Activated T-cell treated with anti-CD3 and anti-CD28 coated beads, Interleukin-2, amount 50 U/mL, for 4 hours (primary cell): Measurements from ENCODE around the gene CPA2. TPM values are rescaled to one million over a fixed set of nuclear protein-coding genes. Genes with fewer than 3 reads are reported as not detected.

Experiments
- ATAC-seq, 2 donors: fragments of 200-7000 bp; cut with Tn5 transposase; one replicate each; pipeline ENCODE4 v1.10.0; 2021
- DNase-seq: peaks from one replicate; pipeline ENCODE4 v3.0.0-alpha.2; 2020
- H3K27me3 Mint-ChIP-seq: one replicate; pipeline ENCODE4 v1.8.0; 2021; ENCODE audit warnings: low read depth, mixed read lengths
- H3K36me3 Mint-ChIP-seq: one replicate; pipeline ENCODE4 v1.8.0; 2022; ENCODE audit warnings: mixed read lengths; ENCODE audit not compliant: insufficient read depth
- H3K4me1 Mint-ChIP-seq: one replicate; pipeline ENCODE4 v1.8.0; 2021; ENCODE audit warnings: low read depth, mixed read lengths
- H3K4me3 Mint-ChIP-seq: one replicate; pipeline ENCODE4 v1.8.0; 2021; ENCODE audit warnings: mild to moderate bottlenecking, moderate library complexity, mixed read lengths
- H3K9me3 Mint-ChIP-seq: one replicate; pipeline ENCODE4 v1.8.0; 2021; ENCODE audit warnings: mixed read lengths
- total RNA-seq, 3 donors: library from RNA; stranded (reverse); gene quantifications; one replicate each; pipeline ENCODE4 v1.2.1, GENCODE V29; 2021

The CPA2 gene
- total RNA-seq, 3 donors from 2014 or later = 0.55 to 1.5 (median 0.87) TPM

DNA sequence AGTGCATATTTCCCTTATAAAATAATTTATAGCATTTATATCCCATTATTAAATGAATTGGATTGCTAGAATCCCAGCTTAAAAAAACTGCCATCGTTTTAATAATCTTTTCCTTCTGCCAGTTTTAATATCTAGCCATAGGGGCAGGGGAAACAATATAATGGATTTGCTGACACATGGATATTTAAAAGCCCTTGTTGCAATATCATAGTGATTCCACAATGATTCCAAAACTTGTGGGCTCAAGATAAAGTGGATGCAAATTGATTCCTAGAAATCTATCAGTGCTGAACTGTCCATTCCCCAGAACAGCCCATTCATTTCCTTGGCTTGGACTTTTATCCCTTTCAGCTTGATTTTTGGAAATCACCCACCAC, 2.6 kb downstream of the CPA2 start:
- H3K4me1 Mint-ChIP-seq = no peaks in the 10 kb centered on the region
- peaks cover 5% of the 10 kb centered on the region for H3K27me3 Mint-ChIP-seq
- no peak overlapping the region for H3K4me3 Mint-ChIP-seq
- no peak for ATAC-seq
- DNase-seq = no peak
- H3K36me3 Mint-ChIP-seq = no peaks in the 10 kb centered on the region
- no peaks in the 10 kb centered on the region for H3K9me3 Mint-ChIP-seq

DNA sequence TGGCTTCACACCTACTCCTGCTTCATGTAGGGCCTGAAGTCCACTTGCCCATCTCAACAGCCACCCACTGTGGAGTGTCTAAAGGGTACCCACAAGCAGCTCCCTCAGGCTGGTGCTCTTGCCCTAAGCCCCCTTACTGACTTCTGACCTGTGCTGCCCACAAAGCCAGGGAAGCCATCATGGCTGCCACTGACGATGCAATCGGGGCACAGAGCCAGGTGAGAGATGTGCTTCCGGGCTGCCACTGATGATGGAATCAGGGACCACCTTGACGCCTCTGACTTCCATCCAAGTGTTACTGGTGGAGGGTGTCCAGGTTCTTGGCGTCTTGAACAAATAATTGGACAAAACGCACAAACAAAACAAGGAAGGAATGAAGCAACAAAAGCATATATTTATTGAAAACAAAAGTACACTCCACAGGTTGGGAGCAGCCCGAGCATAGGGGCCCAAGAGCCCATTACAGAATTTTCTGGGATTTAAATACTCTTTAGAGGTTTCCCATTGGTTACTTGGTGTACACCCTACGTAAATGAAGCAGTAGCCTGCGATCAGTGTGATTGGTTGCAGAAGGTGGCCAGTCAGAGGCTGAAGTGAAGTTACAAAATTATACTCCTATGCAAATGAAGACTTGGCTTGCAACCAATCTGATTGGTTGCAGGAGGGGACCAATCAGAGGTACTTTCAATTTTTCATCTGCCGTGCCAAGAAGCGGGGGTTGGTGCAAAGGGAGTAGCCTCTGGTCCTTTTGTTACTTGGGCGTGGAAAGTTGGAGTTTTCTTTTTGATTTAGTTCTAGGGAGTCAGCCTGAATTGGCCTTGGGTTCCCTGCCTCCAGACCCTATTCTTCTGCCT, 4.5 kb downstream of the CPA2 start:
- ATAC-seq (no peak), DNase-seq (no peak)
- no peaks in the 10 kb centered on the region for H3K9me3 Mint-ChIP-seq
- peaks cover 2% of the 10 kb centered on the region for H3K4me1 Mint-ChIP-seq
- peaks cover 10% of the 10 kb centered on the region for H3K27me3 Mint-ChIP-seq
- H3K4me3 Mint-ChIP-seq = no peak overlapping the region
- H3K36me3 Mint-ChIP-seq = no peaks in the 10 kb centered on the region

DNA sequence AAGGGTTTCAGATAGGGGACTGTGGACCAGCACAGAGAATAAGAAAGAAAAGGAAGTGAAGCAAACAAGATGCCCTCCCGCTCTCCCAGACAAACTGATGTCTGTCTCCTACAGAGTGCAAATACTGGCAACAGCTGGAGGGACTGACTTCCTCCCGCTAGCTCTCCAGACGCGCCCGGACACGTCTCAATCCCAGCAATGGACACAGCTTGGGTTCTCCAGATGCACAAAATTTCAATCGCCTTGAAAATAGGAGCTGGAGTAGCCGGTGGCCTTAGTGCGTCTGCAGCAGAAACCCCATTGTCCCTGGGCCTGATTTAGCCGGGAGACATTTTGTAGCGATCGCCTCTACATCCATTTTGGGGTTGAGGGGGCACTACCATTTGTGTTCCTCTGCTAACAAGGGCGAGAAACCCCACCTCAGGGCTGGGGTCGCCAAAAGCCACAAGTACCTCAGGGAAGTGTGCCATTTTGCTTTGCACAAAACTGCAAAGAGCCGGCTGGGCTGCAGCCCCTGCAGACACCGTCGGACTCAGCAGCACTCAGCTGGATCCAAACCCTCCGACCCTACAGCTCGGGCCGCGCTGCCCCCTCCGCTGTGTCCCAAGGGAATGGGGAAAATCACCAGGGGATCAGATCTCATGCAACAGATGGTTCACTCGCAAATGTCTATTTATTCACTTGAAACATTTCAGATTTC, 5.9 kb downstream of the CPA2 start:
- ATAC-seq (no peak), DNase-seq (no peak)
- no peaks in the 10 kb centered on the region for H3K9me3 Mint-ChIP-seq
- H3K4me3 Mint-ChIP-seq = no peak overlapping the region
- H3K4me1 Mint-ChIP-seq = peaks cover 13% of the 10 kb centered on the region
- H3K36me3 Mint-ChIP-seq = no peaks in the 10 kb centered on the region
- H3K27me3 Mint-ChIP-seq = peaks cover 9% of the 10 kb centered on the region

DNA sequence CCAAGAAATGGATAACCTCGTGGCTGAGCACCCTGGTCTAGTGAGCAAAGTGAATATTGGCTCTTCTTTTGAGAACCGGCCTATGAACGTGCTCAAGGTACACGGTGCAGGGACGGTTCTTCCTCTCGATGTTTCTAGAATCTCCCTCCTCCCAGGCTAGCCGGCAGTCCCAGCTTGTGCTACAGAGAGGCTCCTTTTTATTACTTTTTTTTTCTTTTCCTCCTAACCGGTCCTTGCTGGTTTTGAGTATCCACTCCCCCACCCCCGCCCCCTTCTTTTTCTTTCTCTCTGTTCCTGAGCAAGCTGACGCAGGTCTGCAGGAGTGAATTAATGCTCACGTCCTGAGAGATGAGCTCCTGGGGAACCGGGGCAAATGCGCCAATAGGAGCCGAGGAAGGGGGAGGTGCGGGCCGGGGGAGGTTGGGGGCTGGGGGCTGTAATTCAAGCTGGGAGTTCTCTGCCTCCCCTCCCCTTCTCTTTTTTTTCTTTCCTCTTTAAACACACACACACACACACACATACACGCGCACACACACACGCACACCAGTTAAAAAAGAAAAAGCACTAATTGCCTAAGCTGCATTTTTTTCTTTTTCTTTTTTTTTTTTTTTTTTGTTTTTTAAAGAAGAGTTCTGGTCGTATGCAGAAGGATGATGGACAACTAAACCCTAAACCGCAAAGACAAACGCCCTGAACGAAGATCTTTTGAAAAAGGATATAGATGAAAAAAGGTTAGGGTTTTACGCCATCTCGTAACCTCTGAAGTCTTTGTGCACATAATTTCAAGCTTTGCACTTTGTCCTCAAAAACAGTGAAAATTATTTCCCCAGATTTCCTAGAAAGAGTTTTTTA, 6.6 kb downstream of the CPA2 start:
- H3K27me3 Mint-ChIP-seq = peaks cover 9% of the 10 kb centered on the region
- DNase-seq (no peak), ATAC-seq (no peak)
- H3K4me3 Mint-ChIP-seq = peak overlapping the region; percentile 5
- H3K4me1 Mint-ChIP-seq = peaks cover 16% of the 10 kb centered on the region
- no peaks in the 10 kb centered on the region for H3K36me3 Mint-ChIP-seq
- H3K9me3 Mint-ChIP-seq = no peaks in the 10 kb centered on the region

DNA sequence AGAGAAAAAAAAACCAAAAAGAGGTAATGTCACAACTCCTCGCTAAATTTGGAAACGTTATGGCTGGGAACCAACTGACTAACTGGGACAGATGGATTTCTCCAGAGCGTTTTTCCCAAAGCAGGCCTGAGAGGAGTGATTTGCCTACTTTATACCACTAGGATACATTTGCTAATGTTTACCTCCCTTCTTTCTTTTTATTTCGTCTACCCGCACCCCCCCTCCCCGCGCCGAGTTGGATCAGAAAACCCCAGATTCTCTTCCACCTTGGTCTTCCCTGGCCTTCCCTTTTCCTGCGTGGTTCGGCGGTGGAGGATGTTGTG, 7.2 kb downstream of the CPA2 start:
- ATAC-seq (no peak), DNase-seq (no peak)
- H3K27me3 Mint-ChIP-seq = peaks cover 9% of the 10 kb centered on the region
- H3K9me3 Mint-ChIP-seq = no peaks in the 10 kb centered on the region
- no peak overlapping the region for H3K4me3 Mint-ChIP-seq
- H3K4me1 Mint-ChIP-seq = peaks cover 16% of the 10 kb centered on the region
- no peaks in the 10 kb centered on the region for H3K36me3 Mint-ChIP-seq

DNA sequence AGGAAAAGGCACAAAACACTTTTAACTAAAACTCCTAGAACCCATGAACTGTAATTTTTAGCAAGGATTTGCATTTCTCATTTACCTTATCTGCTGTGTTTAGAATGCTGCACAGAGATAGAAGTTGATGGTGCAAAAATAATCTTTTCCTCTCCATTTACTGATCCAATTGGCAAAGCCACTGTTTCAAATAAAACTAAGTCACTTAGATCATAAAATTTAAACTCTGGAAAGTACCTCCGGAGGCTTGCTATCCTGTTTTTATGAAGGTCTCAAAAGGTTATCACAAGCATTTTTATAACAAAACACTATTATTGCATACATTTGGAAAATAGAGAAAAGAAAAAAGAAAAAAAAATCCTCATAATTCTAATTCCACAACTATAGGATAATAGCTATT, 7.6 kb downstream of the CPA2 start:
- no peak for ATAC-seq
- Mint-ChIP-seq H3K36me3 (no peaks in the 10 kb centered on the region), H3K4me3 (no peak overlapping the region), H3K27me3 (peaks cover 9% of the 10 kb centered on the region), H3K4me1 (peaks cover 16% of the 10 kb centered on the region), H3K9me3 (no peaks in the 10 kb centered on the region)
- DNase-seq = no peak

DNA sequence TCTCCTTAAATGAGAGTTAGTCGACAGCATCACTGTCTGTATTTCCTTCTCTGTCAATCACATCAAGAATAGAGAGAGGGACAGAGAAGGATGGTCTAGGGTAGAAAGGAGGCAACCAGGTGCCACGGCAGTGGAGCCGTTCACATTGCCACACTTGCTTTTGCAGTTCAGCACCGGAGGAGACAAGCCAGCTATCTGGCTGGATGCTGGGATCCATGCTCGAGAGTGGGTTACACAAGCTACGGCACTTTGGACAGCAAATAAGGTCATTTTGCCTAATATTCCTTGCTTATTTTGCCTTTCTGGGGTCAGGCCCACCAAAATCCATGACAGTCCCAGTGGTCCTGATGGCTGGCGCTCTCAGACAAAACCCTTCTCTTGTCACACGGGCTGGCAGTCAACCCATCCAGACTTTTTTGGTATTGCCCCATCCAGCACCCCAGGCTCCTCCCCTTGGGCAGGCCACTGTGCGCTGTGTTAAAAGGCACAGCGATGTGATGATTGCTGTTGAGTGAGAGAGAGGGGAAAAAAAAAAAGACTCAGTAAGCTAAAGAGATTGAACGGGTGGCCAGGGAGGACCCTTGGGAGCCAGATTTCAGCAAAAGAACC, 8.4 kb downstream of the CPA2 start:
- ATAC-seq (no peak), DNase-seq (no peak)
- peaks cover 9% of the 10 kb centered on the region for H3K27me3 Mint-ChIP-seq
- H3K36me3 Mint-ChIP-seq = no peaks in the 10 kb centered on the region
- H3K4me3 Mint-ChIP-seq = no peak overlapping the region
- no peaks in the 10 kb centered on the region for H3K9me3 Mint-ChIP-seq
- H3K4me1 Mint-ChIP-seq = peaks cover 16% of the 10 kb centered on the region

DNA sequence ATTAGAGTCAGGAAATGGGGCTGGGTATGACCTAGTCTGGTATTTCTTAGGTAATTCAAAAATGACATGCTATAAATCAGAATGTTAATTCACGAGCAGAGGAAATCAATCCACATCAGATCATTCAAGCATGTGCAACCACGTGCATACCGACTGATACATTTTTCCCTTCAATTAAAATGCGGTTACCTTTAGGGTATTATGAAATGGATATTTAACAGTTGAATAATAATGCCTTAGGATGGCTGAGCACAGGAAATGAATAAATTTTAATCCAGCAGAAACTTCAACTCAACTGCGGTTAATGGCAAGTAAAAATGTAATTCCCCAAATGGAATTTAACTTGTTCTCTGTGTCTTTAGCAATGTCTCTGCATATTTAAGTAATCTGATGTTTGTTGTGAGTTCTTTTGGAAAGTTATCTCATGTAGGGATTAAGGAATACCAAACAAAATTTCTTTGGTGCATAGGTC, 9.2 kb downstream of the CPA2 start:
- H3K4me3 Mint-ChIP-seq = no peak overlapping the region
- H3K27me3 Mint-ChIP-seq = peaks cover 9% of the 10 kb centered on the region
- H3K36me3 Mint-ChIP-seq = no peaks in the 10 kb centered on the region
- H3K4me1 Mint-ChIP-seq = peaks cover 16% of the 10 kb centered on the region
- ATAC-seq (no peak), DNase-seq (no peak)
- no peaks in the 10 kb centered on the region for H3K9me3 Mint-ChIP-seq

DNA sequence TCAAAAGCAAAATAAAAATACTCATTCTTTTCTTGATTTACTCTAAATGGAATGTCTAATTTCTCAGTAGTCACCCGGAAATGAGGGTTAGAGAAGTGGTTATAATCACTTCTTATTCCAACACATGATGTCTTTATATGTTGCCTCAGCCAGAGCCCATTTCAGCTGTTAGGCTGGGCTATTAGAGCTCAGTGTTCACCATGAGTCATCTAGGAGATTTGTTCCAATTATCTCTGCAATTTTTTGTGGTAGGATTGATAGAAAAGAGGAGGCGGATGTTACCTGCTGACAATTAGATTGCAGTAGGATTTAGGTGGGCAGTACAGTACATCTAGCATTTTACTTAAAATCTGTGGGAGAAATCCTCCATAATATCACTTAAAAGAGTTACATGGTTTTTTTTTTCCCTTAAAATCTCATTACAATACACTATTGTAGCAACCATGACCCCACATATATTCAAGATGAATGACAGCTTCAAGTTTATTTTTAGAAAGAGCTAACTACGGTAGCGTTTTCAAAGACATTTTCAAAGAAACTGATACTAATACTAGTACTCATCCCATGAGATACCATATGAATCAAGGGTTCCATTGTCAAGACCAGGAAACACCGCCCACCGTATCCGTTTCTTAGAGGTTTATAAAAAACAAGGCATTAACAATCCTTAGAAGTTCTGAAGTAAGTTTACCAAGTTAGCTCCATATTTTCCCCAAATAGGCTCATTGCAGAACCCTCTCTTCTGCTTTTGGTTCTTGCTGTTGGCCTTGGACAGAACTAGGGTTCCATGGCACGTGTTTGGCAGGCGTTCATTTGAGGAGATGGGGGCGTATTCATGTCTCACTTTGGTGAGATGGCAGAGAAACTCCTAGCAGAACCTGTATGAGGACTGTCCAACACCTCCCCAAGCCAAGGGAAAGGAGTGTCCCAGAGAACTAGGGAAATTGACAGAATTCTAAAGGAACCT, 10.4 kb downstream of the CPA2 start:
- ATAC-seq (peak; percentile 84 to 88), DNase-seq (no peak)
- no peaks in the 10 kb centered on the region for H3K36me3 Mint-ChIP-seq
- peaks cover 16% of the 10 kb centered on the region for H3K4me1 Mint-ChIP-seq
- H3K27me3 Mint-ChIP-seq = peaks cover 9% of the 10 kb centered on the region
- no peaks in the 10 kb centered on the region for H3K9me3 Mint-ChIP-seq
- peak overlapping the region; percentile 22 for H3K4me3 Mint-ChIP-seq

DNA sequence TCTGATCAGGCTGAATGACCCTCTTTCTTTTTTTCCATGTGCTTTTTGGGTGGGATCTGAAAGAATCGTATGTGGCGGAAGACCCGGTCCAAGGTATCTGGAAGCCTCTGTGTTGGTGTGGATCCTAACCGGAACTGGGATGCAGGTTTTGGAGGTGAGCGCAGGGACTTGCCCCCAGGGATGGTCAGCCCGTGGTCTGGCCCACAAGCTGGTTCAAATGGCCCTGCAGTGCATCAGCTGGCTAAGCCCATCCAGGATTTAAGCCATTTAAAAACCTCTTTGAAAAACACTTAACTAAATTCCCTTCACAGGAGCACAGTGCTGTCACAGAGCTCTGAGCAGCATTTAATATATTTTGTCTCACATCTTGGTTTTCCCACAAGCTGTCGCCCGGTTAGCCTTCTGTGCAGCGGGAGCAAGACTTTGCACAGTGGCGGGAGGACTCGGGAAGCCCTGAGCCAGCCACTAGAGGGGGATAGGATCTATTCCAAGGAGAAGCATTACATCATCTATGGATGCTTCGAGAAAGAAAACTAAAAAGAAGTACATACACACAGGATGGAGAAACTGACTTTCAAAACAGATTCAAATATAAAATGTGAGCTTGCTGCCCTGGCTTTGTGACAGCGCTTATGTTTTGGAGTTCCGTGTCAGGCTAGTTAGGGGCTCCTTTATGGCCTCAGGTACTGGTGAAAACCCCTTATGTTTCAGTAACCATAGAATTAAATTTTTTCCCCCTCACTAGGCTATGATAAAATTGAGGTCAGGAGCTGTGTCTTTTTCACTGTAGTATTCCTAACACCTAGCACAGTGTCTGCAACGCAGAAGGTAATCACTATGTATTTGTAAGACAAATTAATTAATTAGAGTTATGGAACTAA, 11.3 kb downstream of the CPA2 start:
- no peak for ATAC-seq
- Mint-ChIP-seq H3K27me3 (peaks cover 8% of the 10 kb centered on the region), H3K36me3 (no peaks in the 10 kb centered on the region), H3K9me3 (no peaks in the 10 kb centered on the region), H3K4me1 (peaks cover 16% of the 10 kb centered on the region), H3K4me3 (no peak overlapping the region)
- no peak for DNase-seq

DNA sequence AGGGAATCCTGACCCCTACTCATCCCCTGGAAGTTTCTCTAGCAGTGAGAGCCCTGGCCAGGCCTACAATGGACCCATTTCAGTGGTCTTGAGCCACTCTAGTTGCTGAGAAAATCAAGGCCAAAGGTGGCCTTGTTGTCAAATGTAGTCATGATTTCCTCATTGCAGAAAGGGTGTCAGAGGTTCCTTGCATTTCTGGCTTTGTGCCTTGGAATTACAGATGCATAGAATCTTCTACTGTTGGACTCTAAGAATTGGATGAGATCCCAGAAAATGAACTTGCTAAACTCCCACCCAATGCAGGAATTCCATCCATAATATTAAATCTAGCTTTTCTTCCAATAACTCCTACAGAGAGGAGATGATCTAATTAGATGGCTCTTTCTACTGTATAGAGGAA, 12.2 kb downstream of the CPA2 start:
- Mint-ChIP-seq H3K27me3 (peaks cover 10% of the 10 kb centered on the region), H3K9me3 (no peaks in the 10 kb centered on the region), H3K4me3 (no peak overlapping the region), H3K4me1 (peaks cover 16% of the 10 kb centered on the region), H3K36me3 (no peaks in the 10 kb centered on the region)
- ATAC-seq = no peak
- no peak for DNase-seq

DNA sequence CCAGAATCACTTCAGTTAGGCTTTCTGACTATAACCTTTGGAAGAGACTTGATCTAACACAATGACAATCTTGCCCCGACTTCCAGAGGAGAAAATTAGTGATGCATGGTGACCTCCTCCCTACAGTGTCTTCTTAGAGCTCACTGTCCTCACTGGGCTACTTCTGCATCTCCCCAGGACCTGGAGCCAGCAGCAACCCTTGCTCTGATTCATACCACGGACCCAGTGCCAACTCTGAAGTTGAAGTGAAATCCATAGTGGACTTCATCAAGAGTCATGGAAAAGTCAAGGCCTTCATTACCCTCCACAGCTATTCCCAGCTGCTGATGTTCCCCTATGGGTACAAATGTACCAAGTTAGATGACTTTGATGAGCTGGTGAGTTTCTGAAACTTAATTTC, 12.6 kb downstream of the CPA2 start:
- Mint-ChIP-seq H3K4me1 (peaks cover 16% of the 10 kb centered on the region), H3K4me3 (no peak overlapping the region), H3K27me3 (peaks cover 12% of the 10 kb centered on the region), H3K9me3 (no peaks in the 10 kb centered on the region), H3K36me3 (no peaks in the 10 kb centered on the region)
- ATAC-seq (no peak), DNase-seq (no peak)
